HepG2 (cell line): Measurements from ENCODE around the gene ARIH2. TPM values are rescaled to one million over a fixed set of nuclear protein-coding genes. Genes with fewer than 3 reads are reported as not detected.

ENCODE experiments used
- ARNT ChIP-seq: fragments of 450-650 bp; IDR thresholded peaks from 2 replicates; pipeline ENCODE4 v1.6.1; 2017
- CAMTA2 ChIP-seq: sonication (generic); formaldehyde crosslinking; IDR thresholded peaks from 2 replicates; pipeline ENCODE4 v1.4.0; 2020; ENCODE audit warnings: mild to moderate bottlenecking, missing genetic modification reagents, borderline replicate concordance
- CCDC6 ChIP-seq: sonication (generic); formaldehyde crosslinking; IDR thresholded peaks from 2 replicates; pipeline ENCODE4 v1.8.1; 2022; ENCODE audit warnings: mild to moderate bottlenecking, missing genetic modification reagents, moderate library complexity
- CHD2 ChIP-seq: IDR thresholded peaks from 2 replicates; pipeline ENCODE4 v1.6.1; 2011; ENCODE audit warnings: low read depth, low read length, improper control_type of control experiment
- DMAP1 ChIP-seq: IDR thresholded peaks from 2 replicates; pipeline ENCODE4 v1.6.1; 2016
- DNMT1 ChIP-seq: sonication (generic); formaldehyde crosslinking; IDR thresholded peaks from 2 replicates; pipeline ENCODE4 v1.5.1; 2020; ENCODE audit warnings: mild to moderate bottlenecking, missing genetic modification reagents
- FOXK1 ChIP-seq: sonication (generic); formaldehyde crosslinking; IDR thresholded peaks from 2 replicates; pipeline ENCODE4 v1.4.0; 2020; ENCODE audit warnings: low read depth, missing genetic modification reagents, borderline replicate concordance
- HES4 ChIP-seq: sonication (generic); formaldehyde crosslinking; IDR thresholded peaks from 2 replicates; pipeline ENCODE4 v1.9.0; 2021; ENCODE audit warnings: mild to moderate bottlenecking, missing genetic modification reagents, borderline replicate concordance
- MAFG ChIP-seq: sonication (generic); formaldehyde crosslinking; IDR thresholded peaks from 2 replicates; pipeline ENCODE4 v1.5.1; 2020; ENCODE audit warnings: mild to moderate bottlenecking, missing genetic modification reagents
- PHB2 ChIP-seq: fragments of 450-650 bp; IDR thresholded peaks from 2 replicates; pipeline ENCODE4 v1.6.1; 2018; ENCODE audit not compliant: partially characterized antibody
- RXRB ChIP-seq: IDR thresholded peaks from 2 replicates; pipeline ENCODE4 v1.6.1; 2016; ENCODE audit warnings: borderline replicate concordance, missing genetic modification reagents, missing compliant biosample characterization
- SP4 ChIP-seq: sonication (generic); formaldehyde crosslinking; IDR thresholded peaks from 2 replicates; pipeline ENCODE4 v1.8.1; 2023; ENCODE audit warnings: mild to moderate bottlenecking, missing genetic modification reagents
- TAF1 ChIP-seq: sonication (generic); formaldehyde crosslinking; IDR thresholded peaks from 2 replicates; pipeline ENCODE4 v1.4.0; 2020; ENCODE audit warnings: missing genetic modification reagents
- TCF7L2 ChIP-seq: IDR thresholded peaks from 2 replicates; pipeline ENCODE4 v1.6.1; 2011; ENCODE audit warnings: mild to moderate bottlenecking, low read depth, low read length, moderate library complexity
- ZC3H4 ChIP-seq: sonication (generic); formaldehyde crosslinking; IDR thresholded peaks from 2 replicates; pipeline ENCODE4 v1.4.0; 2020; ENCODE audit warnings: missing genetic modification reagents, borderline replicate concordance
- ZKSCAN5 ChIP-seq: sonication (generic); formaldehyde crosslinking; IDR thresholded peaks from 2 replicates; pipeline ENCODE4 v1.5.1; 2020; ENCODE audit warnings: mild to moderate bottlenecking, missing genetic modification reagents
- ZNF484 ChIP-seq: sonication (generic); formaldehyde crosslinking; IDR thresholded peaks from 2 replicates; pipeline ENCODE4 v1.5.1; 2020; ENCODE audit warnings: mild to moderate bottlenecking, low read depth, missing genetic modification reagents, borderline replicate concordance
- ZNF777 ChIP-seq: sonication (generic); formaldehyde crosslinking; IDR thresholded peaks from 2 replicates; pipeline ENCODE4 v1.4.0; 2020; ENCODE audit warnings: missing genetic modification reagents
- polyA plus RNA-seq, 8 experiments: library from polyadenylated mRNA; depleted of rRNA in 3 of 8; stranded (reverse) in 7 of 8; unstranded in 1 of 8; fragments of >200 nt; fragmentation: Illumina TruSeq in 4 of 8; extraction: Trizol in 4 of 8; gene quantifications; 2 replicates each; pipeline versions ENCODE4 v1.2.1 to v1.2.3, GENCODE V29; 2011 to 2016; ENCODE audit warnings: low read depth in 4 of 8, missing spikeins in 1 of 8, mixed read lengths in 1 of 8; ENCODE audit not compliant: insufficient read depth in 1 of 8
- total RNA-seq, 5 experiments: library from RNA; depleted of rRNA; stranded (reverse); fragments of >200 nt; fragmentation: Illumina TruSeq; extraction: Trizol; gene quantifications; 2 replicates each; pipeline ENCODE4 v1.2.3, GENCODE V29; 2016; ENCODE audit warnings: low read depth in 1 of 5
- TF ChIP-seq, protein P1 (sequence below): sonication (generic); formaldehyde crosslinking; IDR thresholded peaks from 2 replicates; pipeline ENCODE4 v1.5.0; 2020; ENCODE audit warnings: mild to moderate bottlenecking, missing genetic modification reagents, borderline replicate concordance
- TF ChIP-seq, protein P2 (sequence below): sonication (generic); formaldehyde crosslinking; IDR thresholded peaks from 2 replicates; pipeline ENCODE4 v1.4.0; 2020; ENCODE audit warnings: missing genetic modification reagents

ARIH2 gene
- total and polyA plus RNA-seq, 2 of the 13 experiments (the other 11 are each of a cell fraction or from before 2014, with no cell fraction given): 64.8 to 83.3 TPM

DNA sequence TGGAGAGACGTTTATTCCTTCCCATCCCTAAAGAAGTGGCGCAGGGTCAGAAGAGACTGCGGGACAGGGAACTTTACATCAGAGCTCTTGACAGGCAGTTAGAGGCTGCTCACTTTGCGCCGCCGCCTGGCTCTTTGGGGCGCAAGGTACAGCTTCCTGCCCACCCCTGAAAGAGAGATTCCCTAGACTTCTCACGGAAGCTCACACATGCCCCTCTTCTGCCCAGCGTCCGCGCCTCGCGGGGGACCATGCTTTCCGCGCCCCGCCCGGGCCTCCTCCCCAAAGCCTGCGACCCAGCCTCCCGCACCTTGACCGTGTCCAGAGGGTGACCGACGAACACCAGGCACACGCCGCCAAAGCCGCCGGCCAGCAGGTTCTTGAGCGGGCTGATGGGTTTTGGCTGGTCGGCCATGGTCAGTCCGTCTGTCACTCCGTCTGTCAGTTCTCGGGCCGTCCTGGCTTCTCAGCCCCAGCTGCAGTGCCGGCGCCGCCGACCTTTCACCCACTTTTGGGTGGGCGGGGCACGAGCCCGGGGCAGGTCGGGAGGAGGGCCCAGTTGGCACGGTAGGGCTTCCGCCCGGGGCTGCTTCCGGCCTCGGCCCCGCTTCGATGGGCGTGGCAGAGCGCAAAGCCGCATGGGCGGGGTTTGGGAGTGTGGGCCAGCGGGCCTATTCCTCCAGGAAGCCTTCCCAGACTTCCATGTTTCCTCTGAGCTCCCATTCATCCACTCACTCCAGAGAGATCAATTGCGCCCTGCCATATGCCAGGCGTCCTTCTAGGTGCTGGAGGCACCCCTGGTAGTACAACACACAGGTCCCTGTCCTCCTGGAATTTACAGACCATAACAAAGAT, 20.0 kb upstream of the ARIH2 start, which contains the start of gene SLC25A20 (continued):
- TF ChIP-seq, protein P1, sequence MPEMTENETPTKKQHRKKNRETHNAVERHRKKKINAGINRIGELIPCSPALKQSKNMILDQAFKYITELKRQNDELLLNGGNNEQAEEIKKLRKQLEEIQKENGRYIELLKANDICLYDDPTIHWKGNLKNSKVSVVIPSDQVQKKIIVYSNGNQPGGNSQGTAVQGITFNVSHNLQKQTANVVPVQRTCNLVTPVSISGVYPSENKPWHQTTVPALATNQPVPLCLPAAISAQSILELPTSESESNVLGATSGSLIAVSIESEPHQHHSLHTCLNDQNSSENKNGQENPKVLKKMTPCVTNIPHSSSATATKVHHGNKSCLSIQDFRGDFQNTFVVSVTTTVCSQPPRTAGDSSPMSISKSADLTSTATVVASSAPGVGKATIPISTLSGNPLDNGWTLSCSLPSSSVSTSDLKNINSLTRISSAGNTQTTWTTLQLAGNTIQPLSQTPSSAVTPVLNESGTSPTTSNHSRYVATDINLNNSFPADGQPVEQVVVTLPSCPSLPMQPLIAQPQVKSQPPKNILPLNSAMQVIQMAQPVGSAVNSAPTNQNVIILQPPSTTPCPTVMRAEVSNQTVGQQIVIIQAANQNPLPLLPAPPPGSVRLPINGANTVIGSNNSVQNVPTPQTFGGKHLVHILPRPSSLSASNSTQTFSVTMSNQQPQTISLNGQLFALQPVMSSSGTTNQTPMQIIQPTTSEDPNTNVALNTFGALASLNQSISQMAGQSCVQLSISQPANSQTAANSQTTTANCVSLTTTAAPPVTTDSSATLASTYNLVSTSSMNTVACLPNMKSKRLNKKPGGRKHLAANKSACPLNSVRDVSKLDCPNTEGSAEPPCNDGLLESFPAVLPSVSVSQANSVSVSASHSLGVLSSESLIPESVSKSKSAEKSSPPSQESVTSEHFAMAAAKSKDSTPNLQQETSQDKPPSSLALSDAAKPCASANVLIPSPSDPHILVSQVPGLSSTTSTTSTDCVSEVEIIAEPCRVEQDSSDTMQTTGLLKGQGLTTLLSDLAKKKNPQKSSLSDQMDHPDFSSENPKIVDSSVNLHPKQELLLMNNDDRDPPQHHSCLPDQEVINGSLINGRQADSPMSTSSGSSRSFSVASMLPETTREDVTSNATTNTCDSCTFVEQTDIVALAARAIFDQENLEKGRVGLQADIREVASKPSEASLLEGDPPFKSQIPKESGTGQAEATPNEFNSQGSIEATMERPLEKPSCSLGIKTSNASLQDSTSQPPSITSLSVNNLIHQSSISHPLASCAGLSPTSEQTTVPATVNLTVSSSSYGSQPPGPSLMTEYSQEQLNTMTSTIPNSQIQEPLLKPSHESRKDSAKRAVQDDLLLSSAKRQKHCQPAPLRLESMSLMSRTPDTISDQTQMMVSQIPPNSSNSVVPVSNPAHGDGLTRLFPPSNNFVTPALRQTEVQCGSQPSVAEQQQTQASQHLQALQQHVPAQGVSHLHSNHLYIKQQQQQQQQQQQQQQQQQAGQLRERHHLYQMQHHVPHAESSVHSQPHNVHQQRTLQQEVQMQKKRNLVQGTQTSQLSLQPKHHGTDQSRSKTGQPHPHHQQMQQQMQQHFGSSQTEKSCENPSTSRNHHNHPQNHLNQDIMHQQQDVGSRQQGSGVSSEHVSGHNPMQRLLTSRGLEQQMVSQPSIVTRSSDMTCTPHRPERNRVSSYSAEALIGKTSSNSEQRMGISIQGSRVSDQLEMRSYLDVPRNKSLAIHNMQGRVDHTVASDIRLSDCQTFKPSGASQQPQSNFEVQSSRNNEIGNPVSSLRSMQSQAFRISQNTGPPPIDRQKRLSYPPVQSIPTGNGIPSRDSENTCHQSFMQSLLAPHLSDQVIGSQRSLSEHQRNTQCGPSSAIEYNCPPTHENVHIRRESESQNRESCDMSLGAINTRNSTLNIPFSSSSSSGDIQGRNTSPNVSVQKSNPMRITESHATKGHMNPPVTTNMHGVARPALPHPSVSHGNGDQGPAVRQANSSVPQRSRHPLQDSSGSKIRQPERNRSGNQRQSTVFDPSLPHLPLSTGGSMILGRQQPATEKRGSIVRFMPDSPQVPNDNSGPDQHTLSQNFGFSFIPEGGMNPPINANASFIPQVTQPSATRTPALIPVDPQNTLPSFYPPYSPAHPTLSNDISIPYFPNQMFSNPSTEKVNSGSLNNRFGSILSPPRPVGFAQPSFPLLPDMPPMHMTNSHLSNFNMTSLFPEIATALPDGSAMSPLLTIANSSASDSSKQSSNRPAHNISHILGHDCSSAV (CRISPR knock-in tag): no peak
- 0 out of 2 replicates have a peak, but pooled peaks have one; percentile 73 for TF ChIP-seq DNMT1 (CRISPR knock-in tag)
- TF ChIP-seq ZKSCAN5 (CRISPR knock-in tag): no peak
- no peak for TF ChIP-seq CAMTA2
- no peak for TF ChIP-seq TCF7L2
- TF ChIP-seq TAF1 (CRISPR knock-in tag): peak; percentile 57
- peak; percentile 23; the same call in 1 of the 2 replicates for TF ChIP-seq HES4 (CRISPR knock-in tag)
- peak; percentile 74; the same call in 1 of the 2 replicates for TF ChIP-seq DMAP1 (CRISPR knock-in tag)
- no peak for TF ChIP-seq ARNT
- no peak for TF ChIP-seq MAFG
- no peak for TF ChIP-seq PHB2
- no peak for TF ChIP-seq CCDC6
- TF ChIP-seq ZNF777 (CRISPR knock-in tag): peak; percentile 58; the same call in 1 of the 2 replicates
- TF ChIP-seq, protein P2, sequence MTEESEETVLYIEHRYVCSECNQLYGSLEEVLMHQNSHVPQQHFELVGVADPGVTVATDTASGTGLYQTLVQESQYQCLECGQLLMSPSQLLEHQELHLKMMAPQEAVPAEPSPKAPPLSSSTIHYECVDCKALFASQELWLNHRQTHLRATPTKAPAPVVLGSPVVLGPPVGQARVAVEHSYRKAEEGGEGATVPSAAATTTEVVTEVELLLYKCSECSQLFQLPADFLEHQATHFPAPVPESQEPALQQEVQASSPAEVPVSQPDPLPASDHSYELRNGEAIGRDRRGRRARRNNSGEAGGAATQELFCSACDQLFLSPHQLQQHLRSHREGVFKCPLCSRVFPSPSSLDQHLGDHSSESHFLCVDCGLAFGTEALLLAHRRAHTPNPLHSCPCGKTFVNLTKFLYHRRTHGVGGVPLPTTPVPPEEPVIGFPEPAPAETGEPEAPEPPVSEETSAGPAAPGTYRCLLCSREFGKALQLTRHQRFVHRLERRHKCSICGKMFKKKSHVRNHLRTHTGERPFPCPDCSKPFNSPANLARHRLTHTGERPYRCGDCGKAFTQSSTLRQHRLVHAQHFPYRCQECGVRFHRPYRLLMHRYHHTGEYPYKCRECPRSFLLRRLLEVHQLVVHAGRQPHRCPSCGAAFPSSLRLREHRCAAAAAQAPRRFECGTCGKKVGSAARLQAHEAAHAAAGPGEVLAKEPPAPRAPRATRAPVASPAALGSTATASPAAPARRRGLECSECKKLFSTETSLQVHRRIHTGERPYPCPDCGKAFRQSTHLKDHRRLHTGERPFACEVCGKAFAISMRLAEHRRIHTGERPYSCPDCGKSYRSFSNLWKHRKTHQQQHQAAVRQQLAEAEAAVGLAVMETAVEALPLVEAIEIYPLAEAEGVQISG (CRISPR knock-in tag): peak; percentile 80
- TF ChIP-seq RXRB (CRISPR knock-in tag): peak; percentile 100
- TF ChIP-seq ZNF484: no peak
- TF ChIP-seq FOXK1: peak; percentile 80
- no peak for TF ChIP-seq ZC3H4 (CRISPR knock-in tag)
- TF ChIP-seq SP4 (CRISPR knock-in tag): peak; percentile 82; the same call in 1 of the 2 replicates
- no peak for TF ChIP-seq CHD2
